RKO (cell line): Measurements from ENCODE around the gene SRP54.
"Not testable (repeated sequence)": the region's sequence is repeated elsewhere in the genome, so short reads cannot be mapped to it uniquely, and the experiment has no call there.

Experiments
- DNase-seq: peaks from one replicate; pipeline ENCODE4 v3.0.0-alpha.2; 2016; ENCODE audit warnings: low spot score

The SRP54 gene

GRCh38 chr14:35047976-35048513, 65.3 kb downstream of the SRP54 start:
- no peak for DNase-seq

GRCh38 chr14:35050652-35051051, 67.9 kb downstream of the SRP54 start:
- DNase-seq, result no peak

DNA sequence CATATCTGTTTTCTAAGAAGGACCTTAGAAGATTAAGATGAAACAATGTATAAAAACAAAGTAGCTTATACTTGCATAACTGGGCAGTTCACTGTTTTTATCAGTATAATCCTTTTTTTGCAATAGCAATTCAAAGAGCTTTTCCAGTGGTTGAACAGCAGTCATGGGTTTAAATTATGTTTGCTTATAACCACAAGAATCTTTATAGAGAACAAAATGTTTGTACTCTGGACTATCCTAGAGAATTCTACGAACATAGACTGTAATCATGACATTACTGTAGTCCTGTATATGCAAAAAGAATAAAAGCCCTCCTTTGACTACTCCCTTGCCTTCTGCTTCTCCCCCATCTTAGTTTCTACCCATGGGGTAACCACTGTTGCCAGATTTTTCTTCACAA, 69.0 kb downstream of the SRP54 start:
- no peak for DNase-seq

DNA sequence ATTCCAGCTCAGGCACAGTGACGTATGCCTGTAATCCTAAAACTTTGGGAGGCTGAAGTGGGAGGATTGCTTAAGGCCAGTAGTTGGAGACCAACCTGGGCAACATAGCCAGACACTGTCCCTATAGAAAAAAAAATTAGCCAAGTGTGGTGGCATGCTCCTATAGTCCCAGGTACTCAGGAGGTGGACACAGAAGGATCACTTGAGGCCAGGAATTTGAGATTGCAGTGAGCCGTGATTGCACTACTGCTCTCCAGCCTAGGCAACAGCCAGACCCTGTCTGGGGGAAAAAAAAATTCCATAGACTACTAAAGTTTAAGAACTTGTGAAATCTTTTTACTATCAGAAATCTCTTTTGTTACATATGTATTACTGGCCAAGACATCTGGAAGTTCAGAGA, 69.8 kb downstream of the SRP54 start:
- no peak for DNase-seq

DNA sequence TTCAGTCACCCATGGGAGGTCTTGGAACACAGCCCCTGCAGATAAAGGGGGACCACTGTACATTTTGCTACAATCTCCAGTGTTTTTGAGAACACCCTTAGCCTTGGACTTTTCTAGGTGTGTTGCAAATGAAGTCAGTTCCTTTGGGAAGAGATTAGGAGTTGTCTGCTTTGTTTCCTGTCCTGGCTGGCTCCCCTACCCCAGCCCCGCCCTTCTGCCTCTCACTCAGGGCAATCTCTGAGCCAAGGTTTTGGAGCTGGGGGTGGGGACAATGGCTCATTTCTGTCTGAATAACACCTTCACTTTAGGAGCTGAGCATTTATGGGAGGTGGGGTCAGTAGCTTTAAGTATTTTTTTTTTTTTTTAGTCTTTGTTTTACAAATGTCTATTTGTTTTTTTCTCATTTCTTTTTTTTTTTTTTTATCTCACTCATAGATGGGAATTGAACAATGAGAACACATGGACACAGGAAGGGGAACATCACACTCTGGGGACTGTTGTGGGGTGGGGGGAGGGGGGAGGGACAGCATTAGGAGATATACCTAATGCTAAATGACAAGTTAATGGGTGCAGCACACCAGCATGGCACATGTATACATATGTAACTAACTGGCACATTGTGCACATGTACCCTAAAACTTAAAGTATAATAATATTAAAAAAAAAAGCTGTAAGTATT, 78.5 kb downstream of the SRP54 start:
- not testable (repeated sequence) for DNase-seq

- not testable (repeated sequence) for DNase-seq
These were observed 82.9 kb downstream of the SRP54 start for GRCh38 chr14:35065731-35066130.

DNA sequence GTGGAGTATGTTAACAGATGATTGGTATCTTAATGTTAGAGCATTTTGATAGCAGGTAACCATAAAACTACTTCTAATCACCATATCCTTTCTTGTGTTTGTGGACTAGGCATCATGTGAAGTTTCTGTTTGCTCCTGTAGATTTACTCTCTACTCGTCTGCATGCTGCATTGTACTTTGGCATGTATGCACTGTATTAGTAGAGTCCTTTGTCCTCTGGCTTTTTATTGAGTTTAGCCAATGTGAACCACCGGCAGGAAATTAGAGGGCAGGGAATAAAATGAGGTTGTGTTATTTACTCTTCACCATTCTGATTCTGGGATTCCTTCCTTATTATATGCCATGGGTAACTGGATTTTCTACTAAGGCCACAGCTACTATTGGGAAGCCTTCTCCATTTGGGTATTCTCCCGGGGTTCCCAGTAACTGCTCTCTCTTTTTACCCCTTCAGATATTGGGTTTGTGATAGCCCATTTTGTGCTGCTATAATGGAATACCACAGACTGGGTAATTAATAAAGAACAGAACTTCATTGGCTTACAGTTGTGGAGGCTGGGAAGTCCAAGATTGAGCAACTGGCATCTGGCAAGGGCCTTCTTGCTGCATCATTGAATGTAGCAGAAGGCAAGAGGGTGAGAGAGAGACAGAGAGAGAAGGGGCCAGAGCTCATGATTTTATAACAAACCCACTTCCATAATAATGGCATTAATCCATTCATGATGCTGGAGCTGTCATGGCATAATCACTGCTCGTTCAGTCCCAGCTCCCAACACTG, 85.6 kb downstream of the SRP54 start:
- no peak for DNase-seq

GRCh38 chr14:35072226-35072625, 89.4 kb downstream of the SRP54 start:
- no peak for DNase-seq

GRCh38 chr14:35073486-35073885, 90.7 kb downstream of the SRP54 start:
- no peak for DNase-seq

GRCh38 chr14:35078082-35078481, 95.3 kb downstream of the SRP54 start:
- DNase-seq, result no peak
